Nephron progenitor cell (in vitro differentiated cells): ENCODE measurements around the gene SLX4.
A peak's percentile ranks its signal among the peaks of the same experiment; 100 is the strongest.

Source experiments
- DNase-seq: peaks from one replicate; pipeline ENCODE4 v3.0.0; 2021
- H3K27ac Mint-ChIP-seq: 2 replicates; pipeline ENCODE4 v1.8.0; 2021; ENCODE audit warnings: mild to moderate bottlenecking, moderate library complexity, mixed read lengths
- H3K27me3 Mint-ChIP-seq: 2 replicates; pipeline ENCODE4 v1.8.0; 2021; ENCODE audit warnings: mild to moderate bottlenecking, low read depth, mixed read lengths; ENCODE audit not compliant: poor library complexity
- H3K36me3 Mint-ChIP-seq: 2 replicates; pipeline ENCODE4 v1.8.0; 2021; ENCODE audit warnings: low read depth, mixed read lengths
- H3K4me1 Mint-ChIP-seq: 2 replicates; pipeline ENCODE4 v1.8.0; 2021; ENCODE audit warnings: mixed read lengths
- H3K4me3 Mint-ChIP-seq: 2 replicates; pipeline ENCODE4 v1.8.0; 2021; ENCODE audit warnings: mild to moderate bottlenecking, moderate library complexity, mixed read lengths
- H3K9me3 Mint-ChIP-seq: 2 replicates; pipeline ENCODE4 v1.8.0; 2021; ENCODE audit warnings: mild to moderate bottlenecking, moderate library complexity, mixed read lengths
- TF ChIP-seq, protein P1 (sequence below): fragments of 200-600 bp; sonication (generic); IDR thresholded peaks from 2 replicates; pipeline ENCODE4 v1.5.0; 2021; ENCODE audit warnings: antibody characterized with exemption

SLX4 gene

DNA sequence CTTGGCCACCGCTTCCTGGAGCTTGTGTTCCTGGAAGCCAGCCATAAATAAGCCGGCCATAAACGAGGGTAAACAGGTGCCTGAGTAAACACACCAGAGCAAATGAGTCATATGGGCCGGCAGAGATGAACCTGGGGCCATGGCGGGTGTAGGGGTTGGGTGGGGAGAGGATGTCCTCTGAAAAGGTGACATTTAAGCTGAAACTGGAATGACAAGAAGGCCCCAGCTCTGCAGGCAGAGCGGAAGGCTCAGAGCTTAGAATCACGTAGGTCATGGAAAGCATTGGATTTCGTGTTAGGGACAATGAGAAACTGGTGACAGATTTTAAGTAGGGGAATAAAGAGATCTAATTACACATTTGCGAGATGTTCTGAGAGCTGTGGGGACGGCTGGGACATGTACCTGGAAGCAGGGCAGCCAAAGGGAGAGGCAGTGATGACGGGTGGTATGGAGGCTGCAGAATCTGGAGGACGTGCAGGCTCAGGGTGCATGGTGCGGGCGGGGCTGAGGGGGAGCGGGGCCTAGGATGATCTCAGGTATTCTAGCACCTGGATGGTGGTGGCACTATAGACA, 35.0 kb upstream of the SLX4 start:
- Mint-ChIP-seq H3K36me3 (peaks cover 27% of the 10 kb centered on the region), H3K4me1 (peaks cover 35% of the 10 kb centered on the region), H3K27ac (peak overlapping the region; percentile 90), H3K9me3 (no peaks in the 10 kb centered on the region), H3K27me3 (no peaks in the 10 kb centered on the region), H3K4me3 (peak overlapping the region; percentile 2)
- no peak for DNase-seq
- TF ChIP-seq, protein P1, sequence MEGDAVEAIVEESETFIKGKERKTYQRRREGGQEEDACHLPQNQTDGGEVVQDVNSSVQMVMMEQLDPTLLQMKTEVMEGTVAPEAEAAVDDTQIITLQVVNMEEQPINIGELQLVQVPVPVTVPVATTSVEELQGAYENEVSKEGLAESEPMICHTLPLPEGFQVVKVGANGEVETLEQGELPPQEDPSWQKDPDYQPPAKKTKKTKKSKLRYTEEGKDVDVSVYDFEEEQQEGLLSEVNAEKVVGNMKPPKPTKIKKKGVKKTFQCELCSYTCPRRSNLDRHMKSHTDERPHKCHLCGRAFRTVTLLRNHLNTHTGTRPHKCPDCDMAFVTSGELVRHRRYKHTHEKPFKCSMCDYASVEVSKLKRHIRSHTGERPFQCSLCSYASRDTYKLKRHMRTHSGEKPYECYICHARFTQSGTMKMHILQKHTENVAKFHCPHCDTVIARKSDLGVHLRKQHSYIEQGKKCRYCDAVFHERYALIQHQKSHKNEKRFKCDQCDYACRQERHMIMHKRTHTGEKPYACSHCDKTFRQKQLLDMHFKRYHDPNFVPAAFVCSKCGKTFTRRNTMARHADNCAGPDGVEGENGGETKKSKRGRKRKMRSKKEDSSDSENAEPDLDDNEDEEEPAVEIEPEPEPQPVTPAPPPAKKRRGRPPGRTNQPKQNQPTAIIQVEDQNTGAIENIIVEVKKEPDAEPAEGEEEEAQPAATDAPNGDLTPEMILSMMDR: no peak

DNA sequence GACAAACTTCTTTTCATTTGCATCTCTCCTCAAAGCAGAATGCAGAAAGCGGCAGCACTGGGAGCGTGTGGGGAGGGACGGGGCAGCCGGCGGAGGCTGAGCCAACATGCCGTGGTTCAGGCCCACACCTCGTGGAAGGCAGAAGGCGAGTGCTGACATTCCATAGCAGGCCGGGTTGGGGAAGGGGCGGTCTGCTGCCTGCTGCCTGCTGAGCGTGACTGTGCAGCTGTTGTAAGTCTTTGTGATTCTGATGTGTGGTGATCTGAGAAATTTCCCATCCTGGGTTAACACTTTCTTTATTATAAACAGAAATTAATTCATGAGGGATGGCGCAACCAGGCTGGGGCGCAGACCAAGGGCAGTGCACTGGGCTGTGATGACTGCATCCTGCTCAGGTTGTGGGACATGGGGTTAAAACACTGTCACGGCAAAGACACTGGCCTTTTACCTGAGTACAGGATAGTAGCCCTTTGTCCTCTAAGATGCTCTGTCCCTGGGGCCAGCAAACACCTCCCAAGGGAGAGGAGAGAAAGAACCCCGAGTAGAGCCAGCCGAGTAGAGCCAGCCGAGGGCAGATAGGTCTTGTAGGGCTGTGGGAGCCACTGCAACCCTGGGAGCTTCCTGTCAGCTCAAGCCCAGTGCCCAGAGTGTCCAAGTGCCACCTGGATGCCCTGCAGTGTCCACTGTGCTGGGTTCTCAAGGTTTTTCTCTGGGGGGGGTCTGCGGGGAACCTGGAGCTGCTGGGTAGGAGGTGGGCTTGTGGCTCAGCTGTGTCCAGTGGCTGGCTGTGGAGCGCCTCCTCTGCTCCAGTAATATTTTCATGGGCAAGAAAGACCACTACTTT, 34.3 kb upstream of the SLX4 start:
- TF ChIP-seq, protein P1: no peak
- Mint-ChIP-seq H3K36me3 (peaks cover 21% of the 10 kb centered on the region), H3K4me1 (peaks cover 35% of the 10 kb centered on the region), H3K4me3 (peak overlapping the region; percentile 53), H3K27me3 (no peaks in the 10 kb centered on the region), H3K27ac (peak overlapping the region; percentile 90), H3K9me3 (no peaks in the 10 kb centered on the region)
- peak; percentile 64 for DNase-seq

DNA sequence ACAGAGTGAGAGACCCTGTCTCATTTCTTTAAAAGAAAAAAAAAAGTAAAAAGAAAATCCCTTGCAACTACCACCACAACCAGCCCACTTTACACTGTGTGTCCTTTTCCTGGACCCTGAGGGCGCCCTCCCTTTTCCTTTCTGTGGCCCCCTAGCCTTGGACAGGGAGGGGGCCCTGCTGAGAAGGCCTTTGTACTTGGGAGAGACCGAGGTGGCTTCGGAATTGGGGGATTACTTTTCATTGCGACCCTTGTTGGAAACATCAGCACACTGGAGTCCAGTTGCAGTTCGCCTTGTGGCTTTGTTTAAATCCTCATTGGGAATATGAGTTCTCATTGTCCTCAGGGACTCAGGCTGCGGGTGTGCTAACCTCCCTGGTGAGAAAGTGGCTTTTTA, 33.7 kb upstream of the SLX4 start:
- Mint-ChIP-seq H3K4me1 (peaks cover 40% of the 10 kb centered on the region), H3K9me3 (no peaks in the 10 kb centered on the region), H3K27me3 (no peaks in the 10 kb centered on the region), H3K36me3 (peaks cover 15% of the 10 kb centered on the region), H3K4me3 (peak overlapping the region; percentile 53), H3K27ac (peak overlapping the region; percentile 90)
- TF ChIP-seq, protein P1: no peak
- no peak for DNase-seq

DNA sequence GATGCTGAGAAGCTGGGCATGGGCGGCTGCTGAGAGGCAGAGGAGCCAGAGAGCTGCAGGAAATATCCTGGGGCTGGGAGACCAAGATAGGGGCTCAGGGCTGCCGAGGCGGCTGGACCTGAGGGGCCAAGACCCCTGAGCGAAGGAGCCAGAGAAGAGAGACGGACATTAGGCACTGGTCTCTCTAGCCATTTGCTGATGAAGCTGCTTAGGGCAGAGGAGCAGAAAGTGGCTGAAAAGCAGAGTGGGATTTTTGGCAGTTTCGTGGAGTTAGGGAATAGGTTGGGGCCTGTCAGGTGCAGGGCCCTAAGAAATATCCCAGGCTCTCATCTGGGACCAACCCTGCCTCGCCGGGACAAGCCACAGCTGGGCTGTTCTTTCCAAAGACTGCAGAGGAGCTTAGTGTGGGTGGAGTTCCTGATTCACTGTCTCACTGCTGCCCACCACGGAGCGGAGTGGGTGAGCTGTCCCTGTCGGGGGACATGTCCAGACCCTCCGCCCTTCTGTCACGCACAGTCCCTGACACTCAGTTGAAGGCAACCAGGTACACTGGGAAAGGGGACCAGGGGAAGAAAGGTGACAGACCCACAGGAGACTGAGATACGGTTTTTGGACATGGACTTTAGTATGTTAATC, 31.8 kb upstream of the SLX4 start:
- no peaks in the 10 kb centered on the region for H3K27me3 Mint-ChIP-seq
- TF ChIP-seq, protein P1: no peak
- peak overlapping the region; percentile 66 for H3K27ac Mint-ChIP-seq

DNA sequence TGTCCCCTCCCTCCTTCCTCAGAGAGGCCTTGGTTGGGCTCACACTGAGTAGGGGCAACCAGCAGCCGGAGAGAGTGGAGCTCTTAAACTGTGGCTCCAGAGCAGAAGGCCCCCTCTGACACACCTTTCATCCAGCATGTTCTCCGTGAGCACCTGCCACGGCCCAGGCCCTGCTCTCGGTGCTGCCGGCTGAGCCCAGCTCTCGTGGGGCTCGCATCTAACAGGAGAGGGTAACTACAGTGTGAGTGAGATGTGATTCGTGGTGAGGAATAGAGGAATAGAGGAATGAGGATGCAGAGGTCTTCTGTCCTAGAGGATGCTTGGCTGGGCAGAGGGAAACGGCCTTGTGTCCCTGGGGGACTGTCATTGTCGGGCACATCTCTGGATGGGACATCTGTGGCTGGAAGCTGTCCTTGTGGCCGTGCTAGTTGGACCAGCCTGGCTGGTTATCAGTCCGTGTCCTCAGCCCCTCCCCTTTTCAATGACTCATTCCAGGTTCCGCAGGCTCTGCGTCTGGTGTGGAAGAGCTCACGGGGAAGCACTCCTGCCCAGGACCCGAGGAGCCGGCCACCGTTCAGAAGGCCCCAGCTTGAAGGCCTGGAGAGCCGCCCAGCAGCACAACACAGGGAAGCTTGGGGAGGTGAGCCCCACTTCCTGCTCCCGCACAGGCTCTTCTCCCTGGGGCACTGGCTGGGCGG, 31.1 kb upstream of the SLX4 start:
- Mint-ChIP-seq H3K4me3 (no peak overlapping the region), H3K27me3 (no peaks in the 10 kb centered on the region), H3K9me3 (peaks cover 16% of the 10 kb centered on the region), H3K27ac (peak overlapping the region; percentile 66), H3K4me1 (peaks cover 49% of the 10 kb centered on the region), H3K36me3 (peaks cover 17% of the 10 kb centered on the region)
- peak; percentile 30 for DNase-seq
- TF ChIP-seq, protein P1: no peak

More for the DNA sequence above, 31.8 kb upstream of the SLX4 start:
- no peak for DNase-seq
- Mint-ChIP-seq H3K9me3 (peaks cover 12% of the 10 kb centered on the region), H3K36me3 (peaks cover 11% of the 10 kb centered on the region), H3K4me1 (peaks cover 43% of the 10 kb centered on the region), H3K4me3 (no peak overlapping the region)
